HepG2 (cell line): ENCODE data around the gene TPST2. TPM values are rescaled to one million over a fixed set of nuclear protein-coding genes. Genes with fewer than 3 reads are reported as not detected.

Experiments used
- ATAC-seq: fragments of 200-7000 bp; cut with Tn5 transposase; 3 replicates; pipeline ENCODE4 v1.9.1; 2020; ENCODE audit warnings: mild to moderate bottlenecking, moderate library complexity
- BruUV-seq: library from RNA; stranded (reverse); fragments of 400-500 nt; replicated peaks from 2 replicates; lab custom pipeline; 2021; lab: Mats Ljungman, UMichigan
- CTCF ChIA-PET: fragments of 300-600 bp; formaldehyde crosslinking; extraction: SDS; loops from one replicate; lab custom pipeline; 2021; ENCODE audit warnings: low total read pairs, inconsistent platforms, low intra/inter-chr PET ratio; lab: Yijun Ruan, JAX
- POLR2A ChIA-PET: fragments of 350-600 bp; sonication (Branson Sonifier 250); formaldehyde crosslinking; loops from one replicate; lab custom pipeline; 2020; ENCODE audit warnings: antibody characterized with exemption, inconsistent platforms; lab: Yijun Ruan, JAX
- DNase-seq: peaks from one replicate; pipeline ENCODE4 v3.0.0-alpha.2; 2015; ENCODE audit warnings: low spot score
- FAIRE-seq: peaks from 3 replicates; lab custom pipeline; 2011; peaks lifted over from hg19 to GRCh38; lab: Jason Lieb, UNC
- H2AFZ ChIP-seq: one replicate; pipeline ENCODE4 v1.6.1; 2011; ENCODE audit warnings: low read length, inconsistent platforms
- H3K27ac ChIP-seq: fragments of 300-600 bp; 3 replicates; pipeline ENCODE4 v1.8.0; 2011; ENCODE audit warnings: mixed run types, mild to moderate bottlenecking, mixed read lengths, low read length, inconsistent platforms; ENCODE audit not compliant: insufficient read depth; ENCODE audit errors: extremely low read length
- H3K27me3 ChIP-seq, 2 experiments: fragments of 200-600 bp in 1 of 2; 2 replicates in 1 of 2; 3 replicates in 1 of 2; pipeline versions ENCODE4 v1.6.0 to v1.8.0; 2011; ENCODE audit warnings: low read length in 2 of 2, mild to moderate bottlenecking in 2 of 2, moderate library complexity in 2 of 2, inconsistent platforms in 1 of 2; ENCODE audit not compliant: insufficient read depth in 2 of 2, control insufficient read depth in 1 of 2
- H3K36me3 ChIP-seq, 2 experiments: fragments of 200-600 bp in 1 of 2; replicated peaks in 1 of 2; 2 replicates in 1 of 2; 3 replicates in 1 of 2; pipeline versions ENCODE4 v1.5.1 to v1.8.0; 2011; ENCODE audit warnings: low read length in 2 of 2, inconsistent platforms in 1 of 2; ENCODE audit not compliant: insufficient read depth in 2 of 2, control insufficient read depth in 1 of 2
- H3K4me1 ChIP-seq: 2 replicates; pipeline ENCODE4 v1.5.1; 2012; ENCODE audit warnings: low read length, inconsistent platforms; ENCODE audit not compliant: insufficient read depth
- H3K4me2 ChIP-seq: 2 replicates; pipeline ENCODE4 v1.6.0; 2011; ENCODE audit warnings: low read depth, low read length, inconsistent platforms
- H3K4me3 ChIP-seq, 3 experiments: fragments of 200-600 bp in 1 of 3; sonication (generic), shearing (Covaris generic) in 1 of 3; replicated peaks in 1 of 3; 2 replicates each; pipeline ENCODE4 v1.5.1; 2011 to 2016; ENCODE audit warnings: low read length in 3 of 3, inconsistent platforms in 2 of 3, low read depth in 2 of 3, mild to moderate bottlenecking in 2 of 3, control low read depth in 1 of 3, mixed read lengths in 1 of 3; ENCODE audit not compliant: insufficient read depth in 1 of 3
- H3K79me2 ChIP-seq: one replicate; pipeline ENCODE4 v1.6.1; 2011; ENCODE audit warnings: low read length, inconsistent platforms; ENCODE audit not compliant: insufficient read depth
- H3K9ac ChIP-seq: 2 replicates; pipeline ENCODE4 v1.6.0; 2011; ENCODE audit warnings: mild to moderate bottlenecking, low read depth, low read length, inconsistent platforms; ENCODE audit not compliant: insufficient read depth
- H3K9me3 ChIP-seq: 2 replicates; pipeline ENCODE4 v1.5.1; 2012; ENCODE audit warnings: mild to moderate bottlenecking, low read length
- H4K20me1 ChIP-seq: 2 replicates; pipeline ENCODE4 v1.6.0; 2011; ENCODE audit warnings: inconsistent platforms, mild to moderate bottlenecking, low read length, moderate library complexity; ENCODE audit not compliant: insufficient read depth
- CREBL2 ChIP-seq: sonication (generic); formaldehyde crosslinking; IDR thresholded peaks from 2 replicates; pipeline ENCODE4 v1.8.1; 2023; ENCODE audit warnings: missing genetic modification reagents, mild to moderate bottlenecking, borderline replicate concordance
- EZH2 ChIP-seq: conservative IDR thresholded peaks from 2 replicates; pipeline ENCODE4 v1.6.1; 2012; ENCODE audit warnings: mild to moderate bottlenecking, low read depth, low read length, moderate library complexity
- FOSL2 ChIP-seq: sonication (generic); formaldehyde crosslinking; IDR thresholded peaks from 2 replicates; pipeline ENCODE4 v1.4.0; 2020; ENCODE audit warnings: missing genetic modification reagents
- HDAC6 ChIP-seq: fragments of 200-600 bp; sonication (generic); IDR thresholded peaks from 2 replicates; pipeline ENCODE4 v1.7.0; 2017; ENCODE audit warnings: mild to moderate bottlenecking, antibody characterized with exemption, low read length, low read depth
- HMG20A ChIP-seq: IDR thresholded peaks from 2 replicates; pipeline ENCODE4 v1.6.1; 2016; ENCODE audit warnings: borderline replicate concordance
- HOMEZ ChIP-seq: IDR thresholded peaks from 2 replicates; pipeline ENCODE4 v1.6.1; 2016; ENCODE audit warnings: low read depth
- HOXA5 ChIP-seq: sonication (generic); formaldehyde crosslinking; IDR thresholded peaks from 2 replicates; pipeline ENCODE4 v1.4.0; 2020; ENCODE audit warnings: missing genetic modification reagents
- NFRKB ChIP-seq: fragments of 450-650 bp; IDR thresholded peaks from 2 replicates; pipeline ENCODE4 v1.6.1; 2017
- NPAS2 ChIP-seq: sonication (generic); formaldehyde crosslinking; IDR thresholded peaks from 2 replicates; pipeline ENCODE4 v1.8.0; 2022; ENCODE audit warnings: mild to moderate bottlenecking, missing genetic modification reagents, borderline replicate concordance
- NR2F6 ChIP-seq, 2 experiments: IDR thresholded peaks; 2 replicates each; pipeline ENCODE4 v1.6.1; 2016; ENCODE audit warnings: antibody characterized with exemption in 1 of 2, mild to moderate bottlenecking in 1 of 2
- REXO4 ChIP-seq: sonication (generic); formaldehyde crosslinking; IDR thresholded peaks from 2 replicates; pipeline ENCODE4 v1.8.0; 2022; ENCODE audit warnings: missing genetic modification reagents, mild to moderate bottlenecking, borderline replicate concordance
- SMAD1 ChIP-seq: sonication (generic); formaldehyde crosslinking; IDR thresholded peaks from 2 replicates; pipeline ENCODE4 v1.4.0; 2020; ENCODE audit warnings: missing genetic modification reagents, low read depth, mild to moderate bottlenecking, borderline replicate concordance
- SOX13 ChIP-seq, 3 experiments: fragments of 450-650 bp in 1 of 3; sonication (generic) in 1 of 3; formaldehyde crosslinking in 1 of 3; IDR thresholded peaks in 2 of 3; conservative IDR thresholded peaks in 1 of 3; 2 replicates each; pipeline versions ENCODE4 v1.5.0 to v1.6.1; 2016 to 2020; ENCODE audit warnings: antibody characterized with exemption in 1 of 3, mild to moderate bottlenecking in 1 of 3, missing compliant biosample characterization in 1 of 3, missing genetic modification reagents in 1 of 3, moderate library complexity in 1 of 3
- ZFP36L2 ChIP-seq: sonication (generic); formaldehyde crosslinking; IDR thresholded peaks from 2 replicates; pipeline ENCODE4 v1.4.0; 2020; ENCODE audit warnings: missing genetic modification reagents
- ZNF232 ChIP-seq: sonication (generic); formaldehyde crosslinking; IDR thresholded peaks from 2 replicates; pipeline ENCODE4 v1.4.0; 2020; ENCODE audit warnings: missing genetic modification reagents, borderline replicate concordance
- ZNF674 ChIP-seq: sonication (generic); formaldehyde crosslinking; IDR thresholded peaks from 2 replicates; pipeline ENCODE4 v1.5.0; 2020; ENCODE audit warnings: low read depth, mild to moderate bottlenecking, missing genetic modification reagents
- ZNF747 ChIP-seq: sonication (generic); formaldehyde crosslinking; IDR thresholded peaks from 2 replicates; pipeline ENCODE4 v1.8.1; 2023; ENCODE audit warnings: missing genetic modification reagents, mild to moderate bottlenecking, borderline replicate concordance
- ZNF777 ChIP-seq: sonication (generic); formaldehyde crosslinking; IDR thresholded peaks from 2 replicates; pipeline ENCODE4 v1.4.0; 2020; ENCODE audit warnings: missing genetic modification reagents
- WGBS: methylation state at CpG from one replicate; pipeline ENCODE4 v1.1.6; 2017; ENCODE audit warnings: low lambda C conversion rate; 5-methylcytosine and 5-hydroxymethylcytosine counted together
- in situ Hi-C: cut with HindIII; loops from 2 replicates; pipeline ENCODE4 v1.10.0; 2017; ENCODE audit warnings: low pct_unique_long_range_greater_than_20kb; ENCODE audit not compliant: extremely low pct_ligation_motif_present
- intact Hi-C: fragments of 100-400 bp; cut with micrococcal nuclease; formaldehyde crosslinking; loops from one replicate; pipeline ENCODE4 v1.10.0; 2022; ENCODE audit not compliant: unreplicated experiment
- polyA plus RNA-seq, 8 experiments: library from polyadenylated mRNA; depleted of rRNA in 3 of 8; stranded (reverse) in 7 of 8; unstranded in 1 of 8; fragments of >200 nt; fragmentation: Illumina TruSeq in 4 of 8; extraction: Trizol in 4 of 8; gene quantifications; 2 replicates each; pipeline versions ENCODE4 v1.2.1 to v1.2.3, GENCODE V29; 2011 to 2016; ENCODE audit warnings: low read depth in 4 of 8, missing spikeins in 1 of 8, mixed read lengths in 1 of 8; ENCODE audit not compliant: insufficient read depth in 1 of 8
- total RNA-seq, 5 experiments: library from RNA; depleted of rRNA; stranded (reverse); fragments of >200 nt; fragmentation: Illumina TruSeq; extraction: Trizol; gene quantifications; 2 replicates each; pipeline ENCODE4 v1.2.3, GENCODE V29; 2016; ENCODE audit warnings: low read depth in 1 of 5
- TF ChIP-seq, protein P1 (sequence below): IDR thresholded peaks from 2 replicates; pipeline ENCODE4 v1.6.1; 2012; ENCODE audit warnings: low read length, improper control_type of control experiment

Gene TPST2
- total and polyA plus RNA-seq, 2 of the 13 experiments (the other 11 are each of a cell fraction or from before 2014, with no cell fraction given): 15.2 to 23.8 TPM

- TF ChIP-seq, protein P1, sequence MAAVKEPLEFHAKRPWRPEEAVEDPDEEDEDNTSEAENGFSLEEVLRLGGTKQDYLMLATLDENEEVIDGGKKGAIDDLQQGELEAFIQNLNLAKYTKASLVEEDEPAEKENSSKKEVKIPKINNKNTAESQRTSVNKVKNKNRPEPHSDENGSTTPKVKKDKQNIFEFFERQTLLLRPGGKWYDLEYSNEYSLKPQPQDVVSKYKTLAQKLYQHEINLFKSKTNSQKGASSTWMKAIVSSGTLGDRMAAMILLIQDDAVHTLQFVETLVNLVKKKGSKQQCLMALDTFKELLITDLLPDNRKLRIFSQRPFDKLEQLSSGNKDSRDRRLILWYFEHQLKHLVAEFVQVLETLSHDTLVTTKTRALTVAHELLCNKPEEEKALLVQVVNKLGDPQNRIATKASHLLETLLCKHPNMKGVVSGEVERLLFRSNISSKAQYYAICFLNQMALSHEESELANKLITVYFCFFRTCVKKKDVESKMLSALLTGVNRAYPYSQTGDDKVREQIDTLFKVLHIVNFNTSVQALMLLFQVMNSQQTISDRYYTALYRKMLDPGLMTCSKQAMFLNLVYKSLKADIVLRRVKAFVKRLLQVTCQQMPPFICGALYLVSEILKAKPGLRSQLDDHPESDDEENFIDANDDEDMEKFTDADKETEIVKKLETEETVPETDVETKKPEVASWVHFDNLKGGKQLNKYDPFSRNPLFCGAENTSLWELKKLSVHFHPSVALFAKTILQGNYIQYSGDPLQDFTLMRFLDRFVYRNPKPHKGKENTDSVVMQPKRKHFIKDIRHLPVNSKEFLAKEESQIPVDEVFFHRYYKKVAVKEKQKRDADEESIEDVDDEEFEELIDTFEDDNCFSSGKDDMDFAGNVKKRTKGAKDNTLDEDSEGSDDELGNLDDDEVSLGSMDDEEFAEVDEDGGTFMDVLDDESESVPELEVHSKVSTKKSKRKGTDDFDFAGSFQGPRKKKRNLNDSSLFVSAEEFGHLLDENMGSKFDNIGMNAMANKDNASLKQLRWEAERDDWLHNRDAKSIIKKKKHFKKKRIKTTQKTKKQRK: no peak
- TF ChIP-seq CREBL2 (CRISPR knock-in tag): no peak
- TF ChIP-seq HOXA5 (CRISPR knock-in tag): no peak
- TF ChIP-seq HOMEZ (CRISPR knock-in tag): no peak
- TF ChIP-seq NFRKB: no peak
- no peak for TF ChIP-seq ZNF232 (CRISPR knock-in tag)
Observed at GRCh38 chr22:26568207-26568706, 21.7 kb downstream of the TPST2 start (continued).

GRCh38 chr22:26567610-26568009 is 22.3 kb downstream of the TPST2 start:
- Histone ChIP-seq H3K4me3 (no peak overlapping the region), H3K27ac (no peak overlapping the region), H3K4me1 (no peaks in the 10 kb centered on the region), H3K9ac (no peak overlapping the region), H3K79me2 (no peaks in the 10 kb centered on the region), H2AFZ (no peak overlapping the region), H3K27me3 (no peaks in the 10 kb centered on the region), H4K20me1 (no peaks in the 10 kb centered on the region), H3K4me2 (no peak overlapping the region), H3K36me3 (peaks cover 0 to 5% of the 10 kb centered on the region in 2 experiments; a peak in 1 of 5 replicates), H3K9me3 (no peaks in the 10 kb centered on the region)
- no peak for ATAC-seq
- DNase-seq: no peak
- BruUV-seq: no TSS peak
- POLR2A ChIA-PET: no interaction called here
- FAIRE-seq: no peak
- CTCF ChIA-PET: no interaction called here
- intact Hi-C loops: no loop called here
- in situ Hi-C loops: no loop called here
- WGBS: 86% methylated on average over 2 of the region's 2 CpGs
- TF ChIP-seq NPAS2: no peak
- TF ChIP-seq ZNF674 (CRISPR knock-in tag): no peak
- no peak for TF ChIP-seq SOX13 (IDR thresholded peaks at IDR 0.05)
- TF ChIP-seq SOX13 (CRISPR knock-in tag; conservative IDR thresholded peaks at IDR 0.05 in 1 of 2, IDR thresholded peaks at IDR 0.05 in 1 of 2): no peak
- no peak for TF ChIP-seq ZNF747 (CRISPR knock-in tag)
- no peak for TF ChIP-seq ZNF777 (CRISPR knock-in tag)
- TF ChIP-seq HMG20A: no peak
- TF ChIP-seq NR2F6 (IDR thresholded peaks at IDR 0.05): no peak
- no peak for TF ChIP-seq NR2F6 (CRISPR knock-in tag; IDR thresholded peaks at IDR 0.05)
- TF ChIP-seq EZH2: no peak
- no peak for TF ChIP-seq FOSL2 (CRISPR knock-in tag)
- no peak for TF ChIP-seq HDAC6
- no peak for TF ChIP-seq ZFP36L2 (CRISPR knock-in tag)
- TF ChIP-seq REXO4: no peak
- no peak for TF ChIP-seq SMAD1 (CRISPR knock-in tag)
